GM21723 (cell line): ENCODE results near the gene NUTM1.
A peak's percentile ranks its signal among the peaks of the same experiment; 100 is the strongest.
"Not testable (repeated sequence)": the region's sequence is repeated elsewhere in the genome, so short reads cannot be mapped to it uniquely, and the experiment has no call there.

Source experiments
- ATAC-seq: cut with Tn5 transposase; IDR thresholded peaks from one replicate; pipeline ENCODE4 v1.9.1; 2021; ENCODE audit warnings: mild to moderate bottlenecking, moderate library complexity; ENCODE audit not compliant: unreplicated experiment

The NUTM1 gene

GRCh38 chr15:34362047-34362773 lies 19.1 kb downstream of the NUTM1 start:
- no peak for ATAC-seq

DNA sequence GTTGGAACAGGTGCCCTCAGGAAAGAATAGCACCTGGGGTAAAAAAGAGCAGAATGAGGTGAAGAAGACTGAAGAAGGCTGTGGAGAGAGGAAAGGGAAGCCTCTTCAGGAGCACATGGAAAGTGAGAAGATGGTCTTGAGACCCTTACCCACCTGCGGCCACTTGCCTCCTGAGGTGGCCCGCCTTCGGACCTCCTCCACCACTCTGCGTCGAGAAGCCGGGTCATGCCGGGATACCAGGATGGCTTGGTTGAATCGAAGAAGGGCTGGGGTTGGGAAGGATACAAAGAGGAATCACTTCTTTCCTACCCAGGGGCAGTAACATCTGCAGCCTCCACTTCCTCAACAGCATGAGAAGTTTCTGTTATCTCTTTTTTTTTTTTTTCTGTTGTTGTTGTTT lies 20.9 kb downstream of the NUTM1 start:
- ATAC-seq, result no peak

- ATAC-seq, result no peak
Measured at GRCh38 chr15:34365091-34365825, 22.1 kb downstream of the NUTM1 start.

DNA sequence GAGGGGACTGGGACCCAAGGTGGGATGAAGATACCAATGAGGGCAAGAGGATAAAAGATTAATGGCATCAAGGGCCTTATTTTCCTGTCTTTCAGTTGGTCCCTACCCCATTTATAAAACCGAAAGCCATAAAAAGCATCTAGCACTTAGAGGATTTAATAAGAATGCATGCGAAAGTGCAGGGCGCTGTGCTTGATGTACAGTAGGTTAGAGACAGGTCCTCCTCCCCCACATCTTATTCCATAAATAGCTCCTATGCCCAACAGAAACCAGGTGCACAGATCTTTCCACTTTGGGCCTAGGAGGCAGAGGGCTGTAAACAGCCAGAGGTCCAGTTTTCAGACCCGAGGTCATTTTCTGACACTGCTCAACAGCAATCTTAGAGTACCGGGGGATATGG lies 22.7 kb downstream of the NUTM1 start:
- no peak for ATAC-seq

DNA sequence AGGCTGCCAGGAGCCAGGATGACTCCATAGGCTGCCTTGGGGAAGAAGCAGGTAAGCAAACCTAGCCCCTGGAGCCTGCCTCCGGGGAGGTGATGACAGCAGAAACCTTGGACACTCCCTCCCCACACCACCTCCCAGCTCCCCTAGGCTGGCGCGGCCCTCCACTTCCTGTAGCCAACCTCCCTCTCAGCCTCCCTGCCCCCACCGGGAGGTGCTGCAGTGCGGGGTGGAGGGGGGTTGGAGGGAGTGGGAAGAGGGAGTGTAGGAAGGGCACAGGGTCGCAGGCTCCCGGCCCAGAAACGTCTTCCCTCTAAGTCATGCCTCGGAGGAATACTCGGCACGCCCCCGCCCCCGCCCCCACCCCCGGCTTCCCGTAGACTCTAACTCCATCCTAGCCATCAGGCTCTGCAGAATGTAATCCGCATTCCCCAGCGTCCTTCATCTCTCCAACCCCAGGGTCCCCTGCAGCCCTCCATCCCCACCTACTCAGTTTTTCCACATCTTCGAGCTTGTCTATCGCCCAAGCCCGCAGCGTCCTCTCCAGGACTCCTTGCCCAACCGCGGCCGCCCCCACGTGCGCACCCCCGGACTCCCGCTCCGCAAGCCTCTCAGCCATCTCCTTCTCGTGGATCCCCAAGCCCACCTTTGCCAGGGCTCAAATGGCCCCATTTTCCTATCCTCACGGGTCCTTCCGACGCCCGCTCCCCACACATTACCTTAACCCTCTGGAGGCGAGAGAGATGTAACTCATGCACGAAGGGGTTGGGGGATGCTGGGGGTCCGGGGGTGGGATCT lies 23.4 kb downstream of the NUTM1 start:
- peak; percentile 29 for ATAC-seq

DNA sequence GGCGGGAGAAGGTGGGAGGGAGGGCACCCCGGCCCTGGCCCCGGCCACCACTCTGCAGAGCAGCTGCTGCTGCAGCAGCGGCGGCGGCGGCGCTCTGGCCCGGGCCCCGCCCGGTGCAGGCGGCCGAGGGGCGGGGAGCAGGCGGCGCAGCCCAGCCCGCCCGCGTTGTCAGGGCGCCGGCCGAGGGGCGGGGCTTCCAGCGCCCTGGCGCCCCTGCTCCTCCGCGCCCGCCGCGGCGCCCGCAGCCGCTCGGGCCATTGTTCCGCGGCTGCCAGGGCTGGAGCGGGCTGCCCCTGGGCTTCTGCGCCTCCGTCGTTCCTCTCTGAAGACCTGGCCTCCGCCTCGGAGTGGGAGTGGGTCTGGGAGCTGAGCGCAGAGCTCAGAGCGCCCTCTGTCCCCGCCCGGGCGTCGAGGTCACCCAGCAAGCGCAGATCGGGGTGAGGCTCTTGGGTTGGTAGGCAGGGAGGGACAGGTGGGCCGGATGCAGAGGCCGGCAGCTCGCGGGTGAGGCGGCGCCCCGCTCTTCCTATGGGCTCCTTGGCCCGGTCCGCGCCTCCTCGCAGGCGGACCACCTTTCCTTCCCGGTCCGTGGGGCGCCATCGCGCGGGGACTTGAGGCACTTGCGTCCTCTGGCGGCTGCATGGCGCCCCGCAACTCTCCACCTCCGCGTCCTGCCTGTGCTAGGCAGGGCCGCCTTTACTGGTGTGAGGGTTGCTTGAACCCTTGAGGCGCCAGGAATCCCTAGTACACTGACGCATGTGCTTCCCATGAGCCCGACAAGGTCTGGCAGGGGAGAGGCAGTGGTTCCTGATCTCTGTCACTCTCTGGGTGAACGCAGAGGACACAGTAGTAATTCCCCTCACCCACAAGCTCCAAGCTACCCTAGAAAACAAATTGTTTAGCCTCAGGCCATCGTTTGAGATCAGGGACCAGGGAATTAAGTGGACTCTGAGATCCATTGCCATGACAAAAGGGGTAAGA lies 24.3 kb downstream of the NUTM1 start, which contains the start of gene LPCAT4:
Gene LPCAT4, minus strand, starts transcription at position 96 of the 981 bp plus-strand sequence. CDS start 96 bp downstream, outside the sequence.
- ATAC-seq, result peak; percentile 80

DNA sequence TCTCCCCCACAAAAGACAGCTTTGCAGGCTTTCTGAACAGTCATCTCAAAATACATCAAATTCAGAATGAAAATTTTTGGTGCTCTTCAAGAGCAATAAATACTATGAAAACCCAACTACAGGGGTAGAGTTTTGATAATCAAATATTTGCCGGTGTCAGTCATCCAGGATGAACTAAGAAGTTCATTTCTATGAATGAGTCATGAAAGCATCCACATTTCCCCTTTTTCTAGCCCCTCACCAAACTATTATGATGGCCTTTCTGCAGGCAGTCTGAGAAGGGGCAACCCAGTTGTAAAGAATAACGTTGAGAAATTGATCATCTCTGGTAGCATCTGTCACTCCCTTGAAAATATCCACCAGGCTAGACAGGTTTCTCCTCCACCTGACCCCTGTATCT lies 27.0 kb downstream of the NUTM1 start:
- ATAC-seq, result no peak

DNA sequence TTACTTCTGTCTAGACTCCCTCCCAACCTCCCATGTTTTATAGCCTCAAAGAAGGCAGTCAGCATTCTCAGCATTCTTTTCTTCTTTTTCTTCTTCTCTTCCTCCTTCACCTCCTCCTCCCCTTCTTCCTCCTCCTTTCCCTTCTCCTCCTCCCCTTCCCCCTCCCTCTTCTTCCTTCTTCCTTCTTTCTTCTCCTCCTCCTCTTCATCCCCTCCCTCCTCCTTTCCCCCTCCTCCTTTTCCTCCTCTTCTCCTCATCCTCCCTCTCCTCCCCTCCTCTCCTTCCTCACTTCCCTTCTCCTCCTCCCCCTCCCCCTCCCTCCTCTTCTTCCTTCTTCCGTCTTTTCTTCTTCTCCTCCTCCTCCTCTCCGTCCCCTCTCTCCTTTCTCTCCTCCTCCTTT lies 27.5 kb downstream of the NUTM1 start:
- no peak for ATAC-seq

DNA sequence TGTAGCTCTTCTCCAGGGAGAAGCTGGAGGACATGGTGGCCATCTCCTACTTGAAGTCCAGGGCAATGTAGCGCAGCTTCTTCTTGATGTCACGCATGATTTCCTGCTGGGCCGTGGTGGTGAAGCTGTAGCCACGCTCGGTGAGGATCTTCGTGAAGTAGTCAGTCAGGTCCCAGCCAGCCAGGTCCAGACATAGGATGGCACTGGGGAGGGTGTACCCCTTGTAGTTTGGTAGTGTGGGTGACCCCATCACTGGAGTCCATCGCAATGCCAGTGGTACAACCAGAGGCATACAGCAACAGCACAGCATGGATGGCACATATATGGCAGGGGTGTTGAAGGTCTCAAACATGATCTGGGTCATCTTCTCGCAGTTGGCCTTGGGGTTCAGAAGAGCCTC lies 30.8 kb downstream of the NUTM1 start:
- ATAC-seq, result no peak

- ATAC-seq, result no peak
Measured at GRCh38 chr15:34374816-34375215, 31.7 kb downstream of the NUTM1 start.

DNA sequence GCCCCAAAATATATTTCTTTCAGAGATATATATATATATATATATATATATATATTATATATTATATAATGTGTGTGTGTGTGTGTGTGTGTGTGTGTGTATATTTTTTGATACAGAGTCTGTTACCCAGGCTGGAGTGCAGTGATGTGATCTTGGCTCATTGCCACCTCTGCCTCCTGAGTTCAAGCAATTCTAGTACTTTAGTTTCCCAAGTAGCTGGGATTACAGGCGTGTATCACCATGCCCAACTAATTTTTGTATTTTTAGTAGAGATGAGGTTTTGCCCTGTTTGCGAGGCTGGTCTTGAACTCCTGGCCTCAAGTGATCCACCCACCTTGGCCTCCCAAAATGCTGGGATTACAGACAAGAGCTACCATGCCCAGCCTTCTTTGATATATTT lies 32.4 kb downstream of the NUTM1 start:
- not testable (repeated sequence) for ATAC-seq

DNA sequence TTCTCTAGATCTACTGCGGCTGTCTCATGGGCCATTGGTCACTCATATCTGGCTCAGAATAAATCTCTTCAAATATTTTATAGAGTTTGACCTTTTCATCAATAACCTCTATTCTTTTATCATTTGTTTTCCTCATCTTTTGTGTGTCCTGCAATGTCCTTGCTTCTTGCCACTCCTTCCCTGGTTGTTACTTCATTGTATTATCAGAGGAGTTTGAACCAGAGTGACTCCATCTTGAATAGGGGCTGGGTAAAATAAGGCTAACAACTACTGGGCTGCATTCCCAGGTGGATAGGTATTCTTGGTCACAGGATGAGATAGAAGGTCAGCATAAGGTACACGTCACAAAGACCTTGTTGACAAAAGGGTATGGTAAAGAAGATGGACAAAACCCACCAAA lies 33.7 kb downstream of the NUTM1 start:
- ATAC-seq, result no peak

DNA sequence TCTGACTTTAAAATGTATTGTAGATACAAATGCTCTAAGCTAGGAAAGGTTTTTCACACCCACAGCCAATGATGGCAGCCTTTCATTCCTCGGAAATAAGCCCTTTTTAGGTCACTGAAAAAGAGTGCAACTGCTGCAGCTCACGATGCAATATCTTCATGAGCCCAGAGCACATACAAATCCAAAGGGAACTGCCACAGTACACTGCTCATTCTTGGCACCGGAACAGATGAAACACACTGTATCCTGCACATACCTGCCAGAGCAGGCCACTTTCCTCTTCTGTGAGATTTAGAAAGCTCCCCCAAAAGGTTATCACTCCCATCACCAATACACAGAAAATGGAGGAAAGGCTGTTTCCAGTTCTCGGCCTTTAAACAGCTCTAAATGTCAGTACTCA lies 37.4 kb downstream of the NUTM1 start:
- not testable (repeated sequence) for ATAC-seq

GRCh38 chr15:34381829-34382521 lies 38.9 kb downstream of the NUTM1 start:
- not testable (repeated sequence) for ATAC-seq

GRCh38 chr15:34389594-34390086 lies 46.5 kb downstream of the NUTM1 start:
- not testable (repeated sequence) for ATAC-seq

GRCh38 chr15:34392981-34393380 lies 49.9 kb downstream of the NUTM1 start:
- not testable (repeated sequence) for ATAC-seq

- not testable (repeated sequence) for ATAC-seq
Measured at GRCh38 chr15:34397637-34398259, 54.6 kb downstream of the NUTM1 start.

- ATAC-seq, result peak; percentile 73
Measured at GRCh38 chr15:34403160-34403598, 60.1 kb downstream of the NUTM1 start.

GRCh38 chr15:34403899-34404298 lies 60.8 kb downstream of the NUTM1 start:
- ATAC-seq, result not testable (repeated sequence)
